Naive B cell (primary cell): Measurements from ENCODE around the gene PCSK5. TPM values are rescaled to one million over a fixed set of nuclear protein-coding genes. Genes with fewer than 3 reads are reported as not detected.

Source experiments
- ATAC-seq, 2 donors: fragments of 150-1000 bp; cut with Tn5 transposase; 2 replicates each; pipeline ENCODE4 v1.10.0; 2021; ENCODE audit warnings: low read depth in 2 of 2, mild to moderate bottlenecking in 2 of 2, moderate library complexity in 2 of 2
- DNase-seq: peaks from one replicate; pipeline ENCODE4 v3.0.0; 2022
- H3K27ac Mint-ChIP-seq, 6 donors: one replicate each; pipeline ENCODE4 v1.8.0; 2020 to 2022; ENCODE audit warnings: mild to moderate bottlenecking in 6 of 6, mixed read lengths in 6 of 6, moderate library complexity in 5 of 6, inconsistent platforms in 2 of 6
- H3K27me3 Mint-ChIP-seq, 3 donors: one replicate each; pipeline ENCODE4 v1.8.0; 2021 to 2022; ENCODE audit warnings: mixed read lengths in 3 of 3, mild to moderate bottlenecking in 1 of 3
- H3K36me3 Mint-ChIP-seq, 2 donors: one replicate each; pipeline ENCODE4 v1.8.0; 2020 to 2022; ENCODE audit warnings: mixed read lengths in 2 of 2, inconsistent platforms in 1 of 2, mild to moderate bottlenecking in 1 of 2
- H3K4me1 Mint-ChIP-seq, 3 donors: one replicate each; pipeline ENCODE4 v1.8.0; 2020 to 2022; ENCODE audit warnings: mixed read lengths in 3 of 3, inconsistent platforms in 1 of 3, mild to moderate bottlenecking in 1 of 3, moderate library complexity in 1 of 3
- H3K4me3 Mint-ChIP-seq, 8 donors: one replicate each; pipeline ENCODE4 v1.8.0; 2020 to 2022; ENCODE audit warnings: mild to moderate bottlenecking in 8 of 8, mixed read lengths in 8 of 8, moderate library complexity in 8 of 8, inconsistent platforms in 2 of 8
- H3K9me3 Mint-ChIP-seq, 7 donors: one replicate each; pipeline ENCODE4 v1.8.0; 2020 to 2022; ENCODE audit warnings: mixed read lengths in 7 of 7, mild to moderate bottlenecking in 5 of 7, inconsistent platforms in 2 of 7, moderate library complexity in 1 of 7
- polyA plus RNA-seq, 6 donors: library from polyadenylated mRNA; unstranded; fragments of 300-500 nt; fragmentation: Illumina TruSeq; gene quantifications; one replicate each; pipeline ENCODE4 v1.2.3, GENCODE V29; 2021; ENCODE audit warnings: low read depth in 6 of 6

PCSK5 gene
- polyA plus RNA-seq, 6 donors from 2014 or later, result 0.05 TPM; not detected in 5

- no peak for ATAC-seq
- Mint-ChIP-seq H3K36me3 (no peaks in the 10 kb centered on the region), H3K27ac (no peak overlapping the region), H3K9me3 (no peaks in the 10 kb centered on the region), H3K4me3 (no peak overlapping the region), H3K4me1 (no peaks in the 10 kb centered on the region), H3K27me3 (no peaks in the 10 kb centered on the region)
- DNase-seq, result no peak
These were observed 74.0 kb downstream of the PCSK5 start for GRCh38 chr9:75964427-75964826.

- Mint-ChIP-seq H3K27ac (no peak overlapping the region), H3K4me3 (no peak overlapping the region), H3K4me1 (no peaks in the 10 kb centered on the region), H3K9me3 (no peaks in the 10 kb centered on the region), H3K36me3 (no peaks in the 10 kb centered on the region), H3K27me3 (no peaks in the 10 kb centered on the region)
- ATAC-seq (no peak), DNase-seq (no peak)
These were observed 74.8 kb downstream of the PCSK5 start for GRCh38 chr9:75965231-75965630.

- H3K36me3 Mint-ChIP-seq, result no peaks in the 10 kb centered on the region
- H3K27ac Mint-ChIP-seq, result no peak overlapping the region
- DNase-seq (no peak), ATAC-seq (no peak)
- no peaks in the 10 kb centered on the region for H3K4me1 Mint-ChIP-seq
- no peaks in the 10 kb centered on the region for H3K27me3 Mint-ChIP-seq
- H3K9me3 Mint-ChIP-seq, result peaks cover 0 to 14% (median 3%) of the 10 kb centered on the region in 7 donors
- no peak overlapping the region for H3K4me3 Mint-ChIP-seq
These were observed 77.1 kb downstream of the PCSK5 start for GRCh38 chr9:75967556-75967955.

- Mint-ChIP-seq H3K4me3 (peak overlapping the region in 1 of 8 donors; percentile 17), H3K27me3 (no peaks in the 10 kb centered on the region), H3K4me1 (no peaks in the 10 kb centered on the region)
These were observed 83.7 kb downstream of the PCSK5 start for GRCh38 chr9:75974016-75974766.

GRCh38 chr9:75975071-75975470 lies 84.6 kb downstream of the PCSK5 start:
- Mint-ChIP-seq H3K27me3 (peaks cover 0 to 5% (median 0%) of the 10 kb centered on the region in 3 donors), H3K4me1 (no peaks in the 10 kb centered on the region), H3K27ac (no peak overlapping the region), H3K36me3 (no peaks in the 10 kb centered on the region), H3K4me3 (no peak overlapping the region), H3K9me3 (peaks cover 0 to 16% (median 3%) of the 10 kb centered on the region in 7 donors)
- DNase-seq (no peak), ATAC-seq (no peak)

More at GRCh38 chr9:75974016-75974766, 83.7 kb downstream of the PCSK5 start:
- ATAC-seq (no peak), DNase-seq (no peak)
- Mint-ChIP-seq H3K9me3 (peaks cover 0 to 16% (median 3%) of the 10 kb centered on the region in 7 donors), H3K27ac (no peak overlapping the region), H3K36me3 (no peaks in the 10 kb centered on the region)

- ATAC-seq, result no peak
- H3K27me3 Mint-ChIP-seq, result peaks cover 0 to 5% (median 0%) of the 10 kb centered on the region in 3 donors
- H3K36me3 Mint-ChIP-seq, result no peaks in the 10 kb centered on the region
- no peak for DNase-seq
- H3K9me3 Mint-ChIP-seq, result peaks cover 0 to 10% (median 0%) of the 10 kb centered on the region in 7 donors
- H3K4me1 Mint-ChIP-seq, result no peaks in the 10 kb centered on the region
- H3K4me3 Mint-ChIP-seq, result no peak overlapping the region
- H3K27ac Mint-ChIP-seq, result no peak overlapping the region
These were observed 86.1 kb downstream of the PCSK5 start for GRCh38 chr9:75976549-75976948.

- no peak for ATAC-seq
- no peak overlapping the region for H3K4me3 Mint-ChIP-seq
- H3K27me3 Mint-ChIP-seq, result peaks cover 0 to 5% (median 0%) of the 10 kb centered on the region in 3 donors
- H3K9me3 Mint-ChIP-seq, result no peaks in the 10 kb centered on the region
- no peaks in the 10 kb centered on the region for H3K4me1 Mint-ChIP-seq
- DNase-seq, result no peak
- H3K36me3 Mint-ChIP-seq, result no peaks in the 10 kb centered on the region
- H3K27ac Mint-ChIP-seq, result no peak overlapping the region
These were observed 88.9 kb downstream of the PCSK5 start for GRCh38 chr9:75979362-75979761.

GRCh38 chr9:75983319-75984045 lies 93.0 kb downstream of the PCSK5 start:
- no peaks in the 10 kb centered on the region for H3K4me1 Mint-ChIP-seq
- DNase-seq, result no peak

GRCh38 chr9:75985515-75985914 lies 95.0 kb downstream of the PCSK5 start:
- no peak overlapping the region for H3K4me3 Mint-ChIP-seq
- H3K9me3 Mint-ChIP-seq, result peaks cover 0 to 3% (median 0%) of the 10 kb centered on the region in 7 donors
- H3K4me1 Mint-ChIP-seq, result no peaks in the 10 kb centered on the region
- H3K27ac Mint-ChIP-seq, result no peak overlapping the region
- H3K36me3 Mint-ChIP-seq, result no peaks in the 10 kb centered on the region
- H3K27me3 Mint-ChIP-seq, result no peaks in the 10 kb centered on the region
- ATAC-seq, result no peak
- DNase-seq, result no peak

More at GRCh38 chr9:75983319-75984045, 93.0 kb downstream of the PCSK5 start:
- peaks cover 0 to 3% (median 0%) of the 10 kb centered on the region in 7 donors for H3K9me3 Mint-ChIP-seq
- peaks cover 0 to 5% (median 0%) of the 10 kb centered on the region in 3 donors for H3K27me3 Mint-ChIP-seq
- no peak overlapping the region for H3K27ac Mint-ChIP-seq
- no peaks in the 10 kb centered on the region for H3K36me3 Mint-ChIP-seq
- H3K4me3 Mint-ChIP-seq, result no peak overlapping the region
- no peak for ATAC-seq

- ATAC-seq (no peak), DNase-seq (no peak)
- no peak overlapping the region for H3K4me3 Mint-ChIP-seq
- H3K4me1 Mint-ChIP-seq, result no peaks in the 10 kb centered on the region
- H3K9me3 Mint-ChIP-seq, result peaks cover 0 to 3% (median 0%) of the 10 kb centered on the region in 7 donors
- H3K27me3 Mint-ChIP-seq, result no peaks in the 10 kb centered on the region
- no peaks in the 10 kb centered on the region for H3K36me3 Mint-ChIP-seq
- no peak overlapping the region for H3K27ac Mint-ChIP-seq
These were observed 98.2 kb downstream of the PCSK5 start for GRCh38 chr9:75988663-75989062.

GRCh38 chr9:75990156-75990555 lies 99.7 kb downstream of the PCSK5 start:
- Mint-ChIP-seq H3K4me1 (no peaks in the 10 kb centered on the region), H3K27me3 (no peaks in the 10 kb centered on the region), H3K36me3 (no peaks in the 10 kb centered on the region), H3K27ac (no peak overlapping the region), H3K9me3 (peaks cover 0 to 5% (median 2%) of the 10 kb centered on the region in 7 donors), H3K4me3 (no peak overlapping the region)
- ATAC-seq, result no peak
- DNase-seq, result no peak

GRCh38 chr9:75990576-75991304 lies 100.3 kb downstream of the PCSK5 start:
- H3K36me3 Mint-ChIP-seq, result no peaks in the 10 kb centered on the region
- H3K27me3 Mint-ChIP-seq, result no peaks in the 10 kb centered on the region
- peaks cover 0 to 5% (median 2%) of the 10 kb centered on the region in 7 donors for H3K9me3 Mint-ChIP-seq
- DNase-seq (no peak), ATAC-seq (no peak)
- H3K27ac Mint-ChIP-seq, result no peak overlapping the region
- H3K4me1 Mint-ChIP-seq, result no peaks in the 10 kb centered on the region
- H3K4me3 Mint-ChIP-seq, result no peak overlapping the region

- no peak for ATAC-seq
- Mint-ChIP-seq H3K36me3 (no peaks in the 10 kb centered on the region), H3K9me3 (peaks cover 0 to 5% (median 0%) of the 10 kb centered on the region in 7 donors), H3K4me3 (no peak overlapping the region), H3K27me3 (no peaks in the 10 kb centered on the region), H3K4me1 (no peaks in the 10 kb centered on the region), H3K27ac (no peak overlapping the region)
- no peak for DNase-seq
These were observed 102.2 kb downstream of the PCSK5 start for GRCh38 chr9:75992482-75993206.
